ENCODE data around the gene LIPA. TPM values are rescaled to one million over a fixed set of nuclear protein-coding genes. Genes with fewer than 3 reads are reported as not detected.
A peak's percentile ranks its signal among the peaks of the same experiment; 100 is the strongest.

LIPA gene
- total and polyA plus RNA-seq, 4 donors: 35.3 to 176 (median 75.9) TPM

DNA sequence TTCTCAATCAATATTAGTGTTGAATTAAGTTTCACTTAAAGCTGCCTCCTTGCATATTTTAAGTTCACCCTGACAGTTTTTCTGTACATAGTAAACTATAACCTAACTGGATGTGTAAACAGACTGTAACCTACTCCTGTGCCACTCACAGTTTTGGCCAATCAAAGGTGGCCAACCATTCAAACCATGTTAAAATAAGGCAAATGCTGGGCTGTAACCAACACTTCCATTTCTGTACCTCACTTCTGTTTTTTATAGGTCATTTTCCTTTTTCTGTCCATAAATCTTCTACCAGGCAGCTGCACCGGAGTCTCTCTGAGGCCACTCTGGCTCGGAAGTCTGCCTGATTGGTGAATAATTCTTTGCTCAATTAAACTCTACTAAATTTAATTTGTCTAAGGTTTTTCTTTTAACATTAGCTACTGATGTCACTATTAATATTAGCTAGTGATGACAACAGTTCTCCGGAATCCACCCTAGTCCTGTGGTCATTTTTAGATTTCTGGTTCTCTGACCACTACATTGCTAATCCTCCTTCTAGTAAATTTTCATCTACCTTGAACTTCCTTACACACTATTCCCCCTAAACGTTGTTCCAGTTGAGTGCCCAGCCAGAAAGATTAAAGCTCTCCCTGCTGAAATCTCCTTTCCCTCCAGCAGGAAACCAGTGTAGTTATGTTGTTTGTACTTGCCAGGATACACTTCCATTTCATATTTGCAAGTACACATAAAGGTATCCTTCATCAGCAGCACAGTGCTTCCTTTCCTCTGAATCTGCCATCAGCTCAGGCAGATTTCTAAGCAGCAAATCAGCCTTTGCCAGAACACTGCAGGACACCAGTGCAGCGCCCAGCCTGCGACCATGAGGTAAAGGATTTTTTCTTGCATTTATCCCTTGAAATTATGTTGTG is 31.7 kb upstream of the LIPA start:
- no peaks in the 10 kb centered on the region for H3K36me3 ChIP-seq (ENCODE audit: control insufficient read depth in 4 of 4, insufficient read depth in 3 of 4, low read depth in 1 of 4, low read length in 3 of 4)
- DNase-seq (ENCODE audit: low spot score): no peak
- H3K27me3 ChIP-seq (ENCODE audit: control insufficient read depth in 4 of 4, insufficient read depth in 4 of 4, low read length in 3 of 4): no peaks in the 10 kb centered on the region
- no peak overlapping the region for H3K4me3 ChIP-seq (ENCODE audit: low read depth in 1 of 3, low read length in 3 of 3)
- TF ChIP-seq, protein P1, sequence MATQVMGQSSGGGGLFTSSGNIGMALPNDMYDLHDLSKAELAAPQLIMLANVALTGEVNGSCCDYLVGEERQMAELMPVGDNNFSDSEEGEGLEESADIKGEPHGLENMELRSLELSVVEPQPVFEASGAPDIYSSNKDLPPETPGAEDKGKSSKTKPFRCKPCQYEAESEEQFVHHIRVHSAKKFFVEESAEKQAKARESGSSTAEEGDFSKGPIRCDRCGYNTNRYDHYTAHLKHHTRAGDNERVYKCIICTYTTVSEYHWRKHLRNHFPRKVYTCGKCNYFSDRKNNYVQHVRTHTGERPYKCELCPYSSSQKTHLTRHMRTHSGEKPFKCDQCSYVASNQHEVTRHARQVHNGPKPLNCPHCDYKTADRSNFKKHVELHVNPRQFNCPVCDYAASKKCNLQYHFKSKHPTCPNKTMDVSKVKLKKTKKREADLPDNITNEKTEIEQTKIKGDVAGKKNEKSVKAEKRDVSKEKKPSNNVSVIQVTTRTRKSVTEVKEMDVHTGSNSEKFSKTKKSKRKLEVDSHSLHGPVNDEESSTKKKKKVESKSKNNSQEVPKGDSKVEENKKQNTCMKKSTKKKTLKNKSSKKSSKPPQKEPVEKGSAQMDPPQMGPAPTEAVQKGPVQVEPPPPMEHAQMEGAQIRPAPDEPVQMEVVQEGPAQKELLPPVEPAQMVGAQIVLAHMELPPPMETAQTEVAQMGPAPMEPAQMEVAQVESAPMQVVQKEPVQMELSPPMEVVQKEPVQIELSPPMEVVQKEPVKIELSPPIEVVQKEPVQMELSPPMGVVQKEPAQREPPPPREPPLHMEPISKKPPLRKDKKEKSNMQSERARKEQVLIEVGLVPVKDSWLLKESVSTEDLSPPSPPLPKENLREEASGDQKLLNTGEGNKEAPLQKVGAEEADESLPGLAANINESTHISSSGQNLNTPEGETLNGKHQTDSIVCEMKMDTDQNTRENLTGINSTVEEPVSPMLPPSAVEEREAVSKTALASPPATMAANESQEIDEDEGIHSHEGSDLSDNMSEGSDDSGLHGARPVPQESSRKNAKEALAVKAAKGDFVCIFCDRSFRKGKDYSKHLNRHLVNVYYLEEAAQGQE (IDR thresholded peaks at IDR 0.05): no peak
- no peak for TF ChIP-seq JUND (IDR thresholded peaks at IDR 0.05)
- 73% methylated on average over 6 of the region's 6 CpGs for WGBS
- H3K9me3 ChIP-seq (ENCODE audit: control insufficient read depth in 4 of 4, low read length in 3 of 4): no peaks in the 10 kb centered on the region
- H3K4me1 ChIP-seq (ENCODE audit: control insufficient read depth in 4 of 4, insufficient read depth in 4 of 4, low read length in 3 of 4): peaks cover 1 to 10% (median 4%) of the 10 kb centered on the region in 4 donors
- H3K9ac ChIP-seq (ENCODE audit: low read depth in 1 of 2, low read length in 2 of 2): peak overlapping the region in 1 of 2 donors; percentile 2
- peak overlapping the region; percentile 25 to 73 for H3K27ac ChIP-seq (ENCODE audit: low read depth in 1 of 2, low read length in 2 of 2)

- WGBS: 85% methylated on average over 4 of the region's 4 CpGs
- no peak for TF ChIP-seq FOXA1 (IDR thresholded peaks at IDR 0.05)
- no peak for TF ChIP-seq CTCF (IDR thresholded peaks at IDR 0.05; ENCODE audit: low read depth, low read length, missing input control)
- TF ChIP-seq RXRA (IDR thresholded peaks at IDR 0.05): no peak
- no peak for TF ChIP-seq YY1 (IDR thresholded peaks at IDR 0.05)
- no peak for TF ChIP-seq NR2F2 (IDR thresholded peaks at IDR 0.05)
- TF ChIP-seq, protein P2, sequence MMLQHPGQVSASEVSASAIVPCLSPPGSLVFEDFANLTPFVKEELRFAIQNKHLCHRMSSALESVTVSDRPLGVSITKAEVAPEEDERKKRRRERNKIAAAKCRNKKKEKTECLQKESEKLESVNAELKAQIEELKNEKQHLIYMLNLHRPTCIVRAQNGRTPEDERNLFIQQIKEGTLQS (IDR thresholded peaks at IDR 0.05): no peak
- TF ChIP-seq HNF4A (conservative IDR thresholded peaks at IDR 0.05): no peak
- no peak for TF ChIP-seq SP1 (IDR thresholded peaks at IDR 0.05)
- no peak for TF ChIP-seq TAF1 (conservative IDR thresholded peaks at IDR 0.05)
- TF ChIP-seq EGR1 (IDR thresholded peaks at IDR 0.05; ENCODE audit: low read depth in 2 of 2): no peak
- TF ChIP-seq GABPA (IDR thresholded peaks at IDR 0.05 in 1 of 2, conservative IDR thresholded peaks at IDR 0.05 in 1 of 2): no peak
- no peak for DNase-seq (ENCODE audit: low spot score)
- Histone ChIP-seq H3K9me3 (ENCODE audit: control insufficient read depth in 4 of 4, low read length in 3 of 4) (no peaks in the 10 kb centered on the region), H3K9ac (ENCODE audit: low read depth in 1 of 2, low read length in 2 of 2) (no peak overlapping the region), H3K27ac (ENCODE audit: low read depth in 1 of 2, low read length in 2 of 2) (no peak overlapping the region), H3K4me3 (ENCODE audit: low read depth in 1 of 3, low read length in 3 of 3) (no peak overlapping the region), H3K27me3 (ENCODE audit: control insufficient read depth in 4 of 4, insufficient read depth in 4 of 4, low read length in 3 of 4) (no peaks in the 10 kb centered on the region), H3K4me1 (ENCODE audit: control insufficient read depth in 4 of 4, insufficient read depth in 4 of 4, low read length in 3 of 4) (peaks cover 4 to 13% (median 8%) of the 10 kb centered on the region in 4 donors), H3K36me3 (ENCODE audit: control insufficient read depth in 4 of 4, insufficient read depth in 3 of 4, low read depth in 1 of 4, low read length in 3 of 4) (no peaks in the 10 kb centered on the region)
Measured at GRCh38 chr10:89281606-89282395, 30.2 kb upstream of the LIPA start.
